Measurements from ENCODE around the gene MYOCD. TPM values are rescaled to one million over a fixed set of nuclear protein-coding genes. Genes with fewer than 3 reads are reported as not detected.

Gene MYOCD
- total and polyA plus RNA-seq, 7 donors: 0.46 to 168 (median 108) TPM

GRCh38 chr17:12641084-12641483 is 24.6 kb upstream of the MYOCD start:
- no peak for DNase-seq
- Histone ChIP-seq H3K36me3 (no peaks in the 10 kb centered on the region), H3K4me1 (no peaks in the 10 kb centered on the region), H3K27me3 (no peaks in the 10 kb centered on the region), H3K9me3 (no peaks in the 10 kb centered on the region), H3K27ac (no peak overlapping the region), H3K4me3 (no peak overlapping the region)
- TF ChIP-seq POLR2AphosphoS5 (IDR thresholded peaks at IDR 0.05) (no peak), POLR2A (IDR thresholded peaks at IDR 0.05) (no peak), EP300 (IDR thresholded peaks at IDR 0.05) (no peak), CTCF (IDR thresholded peaks at IDR 0.05) (no peak)
- 90 to 92% methylated on average over 2 of the region's 2 CpGs for WGBS, 2 donors
- intact Hi-C loops (cut with DNase I): no loop called here

- intact Hi-C loops (cut with DNase I): no loop called here
- DNase-seq: no peak
- Histone ChIP-seq H3K4me1 (no peaks in the 10 kb centered on the region), H3K27me3 (no peaks in the 10 kb centered on the region), H3K4me3 (no peak overlapping the region), H3K27ac (no peak overlapping the region), H3K9me3 (no peaks in the 10 kb centered on the region), H3K36me3 (no peaks in the 10 kb centered on the region)
- TF ChIP-seq CTCF (IDR thresholded peaks at IDR 0.05): no peak
- no peak for TF ChIP-seq POLR2A (IDR thresholded peaks at IDR 0.05)
- TF ChIP-seq POLR2AphosphoS5 (IDR thresholded peaks at IDR 0.05): no peak
- no peak for TF ChIP-seq EP300 (IDR thresholded peaks at IDR 0.05)
- WGBS, 2 donors: 65 to 84% methylated on average over 4 of the region's 4 CpGs
Observed at GRCh38 chr17:12642034-12642433, 23.7 kb upstream of the MYOCD start.

- intact Hi-C loops (cut with DNase I): no loop called here
Observed at GRCh38 chr17:12643822-12644221, 21.9 kb upstream of the MYOCD start.

GRCh38 chr17:12644623-12645022 is 21.1 kb upstream of the MYOCD start:
- Histone ChIP-seq H3K27me3 (no peaks in the 10 kb centered on the region), H3K4me3 (no peak overlapping the region), H3K4me1 (no peaks in the 10 kb centered on the region), H3K9me3 (no peaks in the 10 kb centered on the region), H3K27ac (no peak overlapping the region), H3K36me3 (no peaks in the 10 kb centered on the region)
- no peak for TF ChIP-seq POLR2AphosphoS5 (IDR thresholded peaks at IDR 0.05)
- no peak for TF ChIP-seq CTCF (IDR thresholded peaks at IDR 0.05)
- TF ChIP-seq POLR2A (IDR thresholded peaks at IDR 0.05): no peak
- no peak for TF ChIP-seq EP300 (IDR thresholded peaks at IDR 0.05)
- DNase-seq: no peak
- intact Hi-C loops (cut with DNase I): no loop called here

More at GRCh38 chr17:12643822-12644221, 21.9 kb upstream of the MYOCD start:
- Histone ChIP-seq H3K36me3 (no peaks in the 10 kb centered on the region), H3K27me3 (no peaks in the 10 kb centered on the region), H3K9me3 (no peaks in the 10 kb centered on the region), H3K4me1 (no peaks in the 10 kb centered on the region), H3K27ac (no peak overlapping the region), H3K4me3 (no peak overlapping the region)
- TF ChIP-seq EP300 (IDR thresholded peaks at IDR 0.05) (no peak), POLR2A (IDR thresholded peaks at IDR 0.05) (no peak), CTCF (IDR thresholded peaks at IDR 0.05) (no peak), POLR2AphosphoS5 (IDR thresholded peaks at IDR 0.05) (no peak)
- WGBS, 2 donors: 58 to 82% methylated on average over 1 of the region's 1 CpG
- DNase-seq: no peak

- TF ChIP-seq EP300 (IDR thresholded peaks at IDR 0.05) (no peak), POLR2AphosphoS5 (IDR thresholded peaks at IDR 0.05) (no peak), CTCF (IDR thresholded peaks at IDR 0.05) (no peak), POLR2A (IDR thresholded peaks at IDR 0.05) (no peak)
- H3K4me3 ChIP-seq: no peak overlapping the region
- intact Hi-C loops (cut with DNase I): no loop called here
- DNase-seq: no peak
- 66 to 79% methylated on average over 6 of the region's 6 CpGs for WGBS, 2 donors
- H3K4me1 ChIP-seq: peaks cover 0 to 7% (median 0%) of the 10 kb centered on the region in 4 donors
- H3K9me3 ChIP-seq: no peaks in the 10 kb centered on the region
- H3K36me3 ChIP-seq: no peaks in the 10 kb centered on the region
- no peak overlapping the region for H3K27ac ChIP-seq
- no peaks in the 10 kb centered on the region for H3K27me3 ChIP-seq
Observed at GRCh38 chr17:12646761-12647422, 18.8 kb upstream of the MYOCD start.

Data from sigmoid colon (tissue), 7 donors.